RWPE1 (cell line): ENCODE measurements around the gene MIF4GD.
"Not testable (repeated sequence)": the region's sequence is repeated elsewhere in the genome, so short reads cannot be mapped to it uniquely, and the experiment has no call there.

Source experiments
- CTCF ChIA-PET: fragments of 350-600 bp; sonication (Branson Sonifier 250); formaldehyde crosslinking; extraction: SDS; loops from one replicate; lab custom pipeline; 2021; lab: Yijun Ruan, JAX
- POLR2A ChIA-PET: fragments of 400-600 bp; formaldehyde crosslinking; extraction: SDS; loops from one replicate; lab custom pipeline; 2020; ENCODE audit warnings: antibody characterized with exemption; ENCODE audit not compliant: low non-redundant PET; lab: Yijun Ruan, JAX
- DNase-seq: peaks from one replicate; pipeline ENCODE4 v3.0.0; 2012; ENCODE audit warnings: low spot score
- H3K27ac ChIP-seq: fragments of 450-650 bp; 2 replicates; pipeline ENCODE4 v1.5.1; 2017
- TF ChIP-seq, protein P1 (sequence below): fragments of 450-650 bp; conservative IDR thresholded peaks from 2 replicates; pipeline ENCODE4 v1.5.1; 2017; ENCODE audit warnings: low read depth, mild to moderate bottlenecking

Gene MIF4GD

DNA sequence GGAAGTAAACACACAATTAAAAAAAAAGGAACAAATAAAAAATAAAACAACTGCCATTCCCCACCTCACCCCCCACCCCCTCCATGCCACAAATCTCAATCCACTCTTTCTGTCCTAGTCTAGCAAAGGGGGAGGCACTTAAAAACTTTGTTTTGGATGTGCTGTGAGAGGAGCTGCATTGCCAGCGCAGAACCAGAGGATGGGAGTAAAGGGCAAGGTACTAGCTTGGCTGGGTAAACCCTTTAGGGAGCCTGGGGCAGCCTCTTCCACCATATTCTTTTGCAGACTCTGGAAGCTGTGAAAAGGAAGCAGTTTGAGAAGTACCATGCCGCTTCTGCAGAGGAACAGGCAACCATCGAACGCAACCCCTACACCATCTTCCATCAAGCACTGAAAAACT, 8.0 kb downstream of the MIF4GD start:
- CTCF ChIA-PET = interaction anchor here (0.6 to 4.2 kb wide), 3 partner anchors 8 to 23 kb away, joined by 3 to 20 read pairs (median 15); partner anchors contain the start of gene MIF4GD
- POLR2A ChIA-PET = no interaction called here
- TF ChIP-seq, protein P1, sequence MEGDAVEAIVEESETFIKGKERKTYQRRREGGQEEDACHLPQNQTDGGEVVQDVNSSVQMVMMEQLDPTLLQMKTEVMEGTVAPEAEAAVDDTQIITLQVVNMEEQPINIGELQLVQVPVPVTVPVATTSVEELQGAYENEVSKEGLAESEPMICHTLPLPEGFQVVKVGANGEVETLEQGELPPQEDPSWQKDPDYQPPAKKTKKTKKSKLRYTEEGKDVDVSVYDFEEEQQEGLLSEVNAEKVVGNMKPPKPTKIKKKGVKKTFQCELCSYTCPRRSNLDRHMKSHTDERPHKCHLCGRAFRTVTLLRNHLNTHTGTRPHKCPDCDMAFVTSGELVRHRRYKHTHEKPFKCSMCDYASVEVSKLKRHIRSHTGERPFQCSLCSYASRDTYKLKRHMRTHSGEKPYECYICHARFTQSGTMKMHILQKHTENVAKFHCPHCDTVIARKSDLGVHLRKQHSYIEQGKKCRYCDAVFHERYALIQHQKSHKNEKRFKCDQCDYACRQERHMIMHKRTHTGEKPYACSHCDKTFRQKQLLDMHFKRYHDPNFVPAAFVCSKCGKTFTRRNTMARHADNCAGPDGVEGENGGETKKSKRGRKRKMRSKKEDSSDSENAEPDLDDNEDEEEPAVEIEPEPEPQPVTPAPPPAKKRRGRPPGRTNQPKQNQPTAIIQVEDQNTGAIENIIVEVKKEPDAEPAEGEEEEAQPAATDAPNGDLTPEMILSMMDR = no peak
- no peak overlapping the region for H3K27ac ChIP-seq
- DNase-seq = no peak

DNA sequence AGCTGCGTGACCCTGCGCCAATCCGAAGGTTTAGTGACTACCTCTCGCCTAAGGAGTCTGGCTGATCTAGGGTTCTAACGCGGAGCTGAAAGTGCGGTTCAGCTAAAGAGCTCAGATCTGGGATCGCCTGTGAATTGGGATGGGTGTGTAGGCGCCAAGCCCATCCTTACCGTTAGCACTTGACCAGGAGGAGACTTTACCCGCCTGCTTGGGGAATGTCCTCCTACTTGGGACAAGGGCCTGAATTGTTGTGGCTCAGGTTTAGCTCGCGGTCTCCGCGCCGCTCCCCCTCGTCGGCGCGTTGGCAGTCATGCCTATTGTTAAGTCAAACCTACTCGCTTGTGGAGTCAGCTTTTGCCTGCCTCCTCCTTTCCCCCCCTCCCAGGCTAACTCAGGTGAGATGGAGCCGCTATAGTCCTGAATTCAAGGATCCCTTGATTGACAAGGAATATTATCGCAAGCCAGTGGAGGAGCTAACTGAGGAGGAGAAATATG, 8.9 kb downstream of the MIF4GD start:
- CTCF ChIA-PET = interaction anchor here (1.0 to 4.2 kb wide), 3 partner anchors 9 to 60 kb away, joined by 4 to 20 read pairs (median 15); partner anchors contain the start of gene MIF4GD

DNA sequence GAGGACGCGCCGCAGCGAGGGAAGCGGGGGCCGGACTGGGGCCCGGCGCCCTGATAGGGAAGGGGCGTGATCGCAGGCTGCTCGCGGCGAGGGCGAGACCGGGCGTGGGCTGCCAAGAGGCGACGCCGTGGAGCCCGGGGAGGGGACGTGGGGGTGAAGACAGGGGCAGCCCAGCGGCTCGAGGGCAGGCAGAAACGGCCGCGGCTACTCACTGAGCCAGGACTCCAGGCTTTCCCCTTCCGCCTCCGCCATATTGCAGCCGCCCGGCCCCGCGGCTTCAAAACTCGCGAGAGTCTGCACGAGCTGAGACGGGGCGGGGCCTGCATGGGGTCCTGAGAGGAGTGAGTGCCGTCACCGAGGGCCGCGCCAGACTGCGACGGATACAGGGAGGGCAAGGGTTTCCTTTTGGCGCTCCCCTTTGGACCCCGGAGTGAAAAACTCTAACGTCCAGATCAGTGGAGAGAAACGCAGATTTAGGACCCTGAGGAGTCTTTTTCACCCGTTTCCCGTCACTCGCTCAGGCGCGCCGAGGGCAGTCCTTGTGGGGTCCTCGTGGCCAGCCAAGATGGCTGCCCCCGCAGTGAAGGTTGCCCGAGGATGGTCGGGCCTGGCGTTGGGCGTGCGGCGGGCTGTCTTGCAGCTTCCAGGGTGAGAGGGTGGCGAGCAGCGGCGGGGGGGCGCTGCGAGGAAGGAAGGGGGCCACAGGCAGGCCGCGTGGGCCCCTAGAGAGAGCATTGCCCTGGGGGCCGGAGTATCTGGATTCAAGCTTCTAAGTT, 9.5 kb downstream of the MIF4GD start, which contains the start of the genes GGA3 and MRPS7:
Gene GGA3, minus strand, starts transcription at position 271 of the 776 bp plus-strand sequence. Its CDS starts 19 bp downstream, at position 252.
Gene MRPS7, plus strand, starts transcription at position 544 of the 776 bp plus-strand sequence. Its CDS starts 22 bp downstream, at position 566.
- TF ChIP-seq, protein P1 = no peak
- peak within 1 kb of the TSS; percentile 95 for H3K27ac ChIP-seq
- DNase-seq = peak; percentile 96
- POLR2A ChIA-PET = interaction anchor here (0.5 to 2.2 kb wide), 4 partner anchors 9 to 145 kb away, joined by 3 to 16 read pairs (median 9); partner anchors contain the start of genes GRB2, MIF4GD and SLC25A19
- CTCF ChIA-PET = interaction anchor here (1.0 to 4.2 kb wide), 3 partner anchors 10 to 60 kb away, joined by 4 to 20 read pairs (median 15); partner anchors contain the start of gene MIF4GD

More for the DNA sequence above, 8.9 kb downstream of the MIF4GD start:
- no peak for DNase-seq
- H3K27ac ChIP-seq = peak overlapping the region; percentile 95
- POLR2A ChIA-PET = interaction anchor here (1.5 to 2.2 kb wide), 3 partner anchors 8 to 144 kb away, joined by 9 to 16 read pairs (median 9); partner anchors contain the start of genes GRB2, MIF4GD and SLC25A19
- TF ChIP-seq, protein P1 = no peak

DNA sequence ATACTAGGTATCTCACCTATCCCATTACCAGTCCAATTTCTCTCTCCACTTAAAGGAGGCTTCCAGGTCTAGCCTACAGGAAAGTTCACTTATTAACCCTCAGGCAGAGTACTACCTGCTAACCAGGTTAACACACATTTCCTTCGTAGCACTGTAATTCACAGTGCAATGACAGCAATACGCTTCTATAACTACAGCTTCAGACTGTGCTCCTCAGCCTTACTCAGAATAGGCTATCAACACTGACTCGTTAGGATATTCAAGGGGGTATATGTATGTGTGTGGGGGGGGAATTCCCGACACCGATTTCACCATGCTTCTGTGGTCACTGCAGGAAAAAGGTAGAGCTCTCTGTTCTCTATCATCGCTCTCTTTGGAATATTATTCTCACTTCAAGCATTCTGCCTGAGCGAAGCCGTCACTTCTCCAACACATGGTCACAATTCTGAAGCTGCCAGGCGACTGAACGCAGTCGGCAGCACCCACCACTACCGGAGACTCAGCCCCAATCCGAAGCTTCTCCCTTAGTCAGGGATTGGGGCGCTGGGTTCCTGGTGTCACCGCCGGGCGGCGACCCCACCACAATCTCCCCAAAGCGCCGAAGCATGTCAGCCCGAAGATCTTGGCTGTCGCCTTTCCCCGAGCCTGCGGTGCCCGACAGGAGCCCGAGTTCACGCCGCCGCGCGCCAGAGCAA, 10.2 kb downstream of the MIF4GD start:
- ChIA-PET CTCF (interaction anchor here (0.6 to 4.2 kb wide), 4 partner anchors 10 to 402 kb away, joined by 3 to 20 read pairs (median 9); partner anchors contain the start of gene MIF4GD), POLR2A (interaction anchor here (0.5 to 2.2 kb wide), 6 partner anchors 10 to 895 kb away, joined by 3 to 16 read pairs (median 7); partner anchors contain the start of genes GRB2, MIF4GD and SLC25A19)
- H3K27ac ChIP-seq = peak overlapping the region; percentile 95
- no peak for DNase-seq
- TF ChIP-seq, protein P1 = no peak

DNA sequence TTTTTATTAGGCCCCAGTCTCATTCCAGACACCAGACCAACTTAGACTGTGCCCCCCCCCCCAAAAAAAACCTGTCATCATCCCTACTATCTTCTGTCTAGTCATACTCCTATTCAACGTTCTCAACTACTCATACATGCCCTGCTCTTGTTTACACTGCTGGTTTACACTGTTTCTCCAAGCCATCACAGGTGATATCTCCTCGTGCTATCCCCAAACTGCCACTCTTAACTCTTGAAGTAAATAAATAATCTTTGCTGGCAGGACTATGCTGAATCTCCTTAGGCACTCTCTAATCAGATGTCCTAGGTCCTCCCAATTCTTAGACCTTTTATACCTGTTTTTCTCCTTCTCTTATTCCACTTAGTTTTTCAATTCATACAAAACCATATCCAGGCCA, 13.8 kb downstream of the MIF4GD start:
- DNase-seq, POLR2A ChIA-PET, CTCF ChIA-PET, H3K27ac ChIP-seq: not testable (repeated sequence)

DNA sequence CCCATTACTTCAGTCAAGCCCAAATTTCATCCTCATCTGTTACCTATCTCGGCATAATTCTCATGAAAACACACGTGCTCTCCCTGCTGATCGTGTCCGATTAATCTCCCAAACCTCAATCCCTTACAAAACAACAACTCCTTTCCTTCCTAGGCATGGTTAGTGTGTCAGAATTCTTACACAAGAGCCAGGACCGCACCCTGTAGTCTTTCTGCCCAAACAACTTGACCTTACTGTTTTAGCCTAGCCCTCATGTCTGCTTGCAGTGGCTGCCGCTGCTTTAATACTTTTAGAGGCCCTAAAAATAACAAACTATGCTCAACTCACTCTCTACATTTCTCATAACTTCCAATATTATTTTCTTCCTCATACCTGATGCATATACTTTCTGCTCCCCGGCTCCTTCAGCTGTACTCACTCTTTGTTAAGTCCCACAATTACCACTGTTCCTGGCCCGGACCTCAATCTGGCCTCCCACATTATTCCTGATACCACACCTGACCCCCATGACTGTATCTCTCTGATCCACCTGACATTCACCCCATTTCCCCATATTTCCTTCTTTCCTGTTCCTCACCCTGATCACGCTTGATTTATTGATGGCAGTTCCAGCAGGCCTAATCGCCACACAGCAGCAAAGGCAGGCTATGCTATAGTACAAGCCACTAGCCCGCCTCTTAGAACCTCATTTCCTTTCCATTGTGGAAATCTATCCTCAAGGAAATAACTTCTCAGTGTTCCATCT, 14.9 kb downstream of the MIF4GD start:
- H3K27ac ChIP-seq, CTCF ChIA-PET, DNase-seq, POLR2A ChIA-PET: not testable (repeated sequence)
